Right forelimb (tissue), 1 donor: Measurements from ENCODE around the gene CADM2.
"Not testable (repeated sequence)": the region's sequence is repeated elsewhere in the genome, so short reads cannot be mapped to it uniquely, and the experiment has no call there.

ENCODE experiments used
- DNase-seq: peaks from one replicate; pipeline ENCODE4 v3.0.0-alpha.2; 2018

The CADM2 gene

GRCh38 chr3:85081191-85081906 is 122.6 kb downstream of the CADM2 start:
- DNase-seq, result no peak

GRCh38 chr3:85090495-85090894 is 131.7 kb downstream of the CADM2 start:
- no peak for DNase-seq

GRCh38 chr3:85100316-85100715 is 141.5 kb downstream of the CADM2 start:
- DNase-seq, result no peak

DNA sequence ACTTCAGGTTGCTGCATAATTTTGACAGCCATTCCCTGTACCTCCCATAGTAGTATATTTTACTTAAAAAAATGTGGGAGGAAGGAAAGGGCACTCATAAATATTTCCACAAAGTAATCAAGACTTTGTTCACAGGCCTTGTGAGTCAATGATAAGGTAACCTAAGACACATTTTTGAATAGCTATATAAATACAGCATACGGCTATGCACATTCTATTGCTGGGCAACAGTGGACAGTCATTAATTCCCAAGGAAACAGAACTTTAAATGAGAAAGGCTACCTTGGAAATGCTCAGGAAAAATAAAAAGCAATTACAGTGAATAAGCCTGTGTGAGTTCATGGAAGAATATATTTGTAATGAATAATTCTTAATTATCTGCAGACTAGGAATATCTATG is 144.0 kb downstream of the CADM2 start:
- DNase-seq, result no peak

DNA sequence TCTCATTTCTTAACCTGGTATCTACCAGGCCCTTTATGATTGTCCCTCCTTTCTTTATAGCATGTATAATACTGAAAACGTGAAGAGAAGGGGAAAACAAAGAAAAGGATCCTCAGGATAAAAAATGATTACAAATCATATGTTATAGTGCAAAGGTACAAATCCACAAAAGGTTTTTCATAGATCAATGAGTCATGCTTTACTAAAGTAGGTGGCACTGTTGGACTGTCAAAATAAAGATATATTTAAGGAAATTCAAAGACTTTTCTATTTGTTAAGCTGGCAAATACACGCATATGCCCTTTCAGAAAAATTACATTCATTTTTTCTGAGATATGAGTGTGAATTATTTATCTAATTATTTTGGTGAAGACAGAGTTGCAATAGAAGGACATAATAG is 151.6 kb downstream of the CADM2 start:
- no peak for DNase-seq

DNA sequence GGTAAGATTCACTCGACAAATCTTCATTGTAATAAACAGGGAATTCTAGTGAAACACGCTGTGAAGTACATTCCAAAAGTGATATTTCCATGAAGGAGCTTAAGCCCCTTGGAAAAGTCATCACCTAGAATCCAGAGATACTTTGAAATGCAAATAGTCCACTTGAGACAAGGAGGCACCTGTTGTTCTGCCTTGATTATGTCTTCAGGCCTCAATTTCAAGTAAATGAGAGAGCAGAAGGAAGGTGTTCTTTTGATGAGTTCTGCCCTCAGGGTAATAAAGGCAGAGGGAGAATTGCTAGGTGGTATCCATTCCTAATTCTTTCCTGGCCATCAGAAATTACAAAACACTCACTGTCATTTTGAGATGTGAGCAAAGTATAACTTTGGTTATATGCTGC is 162.1 kb downstream of the CADM2 start:
- DNase-seq, result no peak

- not testable (repeated sequence) for DNase-seq
These were observed 174.1 kb downstream of the CADM2 start for GRCh38 chr3:85132864-85133263.

- DNase-seq, result not testable (repeated sequence)
These were observed 175.1 kb downstream of the CADM2 start for GRCh38 chr3:85133691-85134420.

DNA sequence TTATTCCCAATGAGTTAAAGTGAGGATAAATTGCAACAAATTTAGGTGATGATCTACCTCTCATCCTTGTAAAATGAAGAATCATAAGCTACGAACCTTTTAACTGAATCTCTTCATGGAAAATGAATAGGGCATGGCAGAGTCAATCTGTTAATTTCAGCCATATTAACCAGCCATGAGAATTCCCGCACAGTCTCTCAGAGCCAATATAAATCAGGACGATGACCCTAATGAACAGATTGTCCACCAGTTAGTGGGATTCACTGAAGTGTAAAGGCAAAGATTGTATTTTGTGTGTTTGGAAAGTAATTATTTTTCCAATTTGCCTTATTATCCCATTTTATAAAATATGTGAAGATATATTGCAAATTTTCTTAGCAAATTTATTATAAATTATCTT is 183.8 kb downstream of the CADM2 start:
- DNase-seq, result no peak

DNA sequence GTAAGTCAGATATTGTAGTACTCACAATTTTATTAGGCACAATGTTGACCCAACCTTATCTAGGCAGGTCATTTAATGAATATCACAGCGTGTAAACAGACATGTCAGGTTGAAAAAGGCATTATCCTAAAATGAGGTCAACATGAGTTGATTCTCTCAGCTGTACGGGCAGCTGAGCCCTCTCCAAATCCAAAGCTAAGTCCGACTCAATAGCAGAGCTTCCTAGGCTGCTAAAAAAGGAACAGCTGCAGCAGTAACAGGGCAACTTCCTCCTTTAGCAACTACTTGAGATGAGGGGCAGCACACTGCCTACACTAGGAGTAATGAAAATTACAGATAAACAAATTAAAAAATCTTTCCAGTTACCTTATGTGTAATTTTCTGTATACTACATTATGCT is 189.2 kb downstream of the CADM2 start:
- no peak for DNase-seq

- no peak for DNase-seq
These were observed 192.8 kb downstream of the CADM2 start for GRCh38 chr3:85151555-85151954.

DNA sequence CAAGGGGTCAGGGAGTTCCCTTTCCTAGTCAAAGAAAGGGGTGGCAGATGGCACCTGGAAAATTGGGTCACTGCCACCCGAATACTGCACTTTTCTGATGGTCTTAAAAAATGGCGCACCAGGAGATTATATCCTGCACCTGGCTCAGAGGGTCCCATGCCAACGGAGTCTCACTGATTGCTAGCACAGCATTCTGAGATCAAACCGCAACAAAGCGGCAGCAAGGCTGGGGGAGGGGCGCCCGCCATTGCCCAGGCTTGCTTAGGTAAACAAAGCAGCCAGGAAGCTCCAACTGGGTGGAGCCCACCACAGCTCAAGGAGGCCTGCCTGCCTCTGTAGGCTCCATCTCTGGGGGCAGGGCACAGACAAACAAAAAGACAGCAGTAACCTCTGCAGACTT is 194.5 kb downstream of the CADM2 start:
- not testable (repeated sequence) for DNase-seq

GRCh38 chr3:85159376-85159775 is 200.6 kb downstream of the CADM2 start:
- no peak for DNase-seq

- no peak for DNase-seq
These were observed 202.8 kb downstream of the CADM2 start for GRCh38 chr3:85161544-85161943.

DNA sequence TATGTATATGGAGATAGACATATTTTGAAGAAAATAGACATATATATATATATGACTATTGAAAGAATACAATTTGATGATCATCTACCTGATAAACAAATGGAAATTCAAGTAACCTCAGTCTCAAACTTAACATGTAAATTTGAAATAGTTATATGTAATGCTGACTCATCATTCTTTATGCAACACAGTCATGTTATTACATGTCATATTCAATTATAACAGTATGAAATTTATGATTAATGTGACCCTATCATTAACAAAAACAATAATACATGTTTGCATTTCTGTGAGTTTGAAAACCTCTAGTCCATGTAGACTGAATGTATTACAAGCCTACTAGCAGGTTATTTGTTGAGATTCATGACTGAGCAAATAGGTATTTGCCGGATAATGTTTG is 204.1 kb downstream of the CADM2 start:
- DNase-seq, result no peak

- no peak for DNase-seq
These were observed 205.6 kb downstream of the CADM2 start for GRCh38 chr3:85164436-85164835.

- no peak for DNase-seq
These were observed 208.8 kb downstream of the CADM2 start for GRCh38 chr3:85167576-85167975.

- no peak for DNase-seq
These were observed 211.9 kb downstream of the CADM2 start for GRCh38 chr3:85170646-85171045.

GRCh38 chr3:85171976-85172375 is 213.2 kb downstream of the CADM2 start:
- DNase-seq, result no peak

- DNase-seq, result no peak
These were observed 218.0 kb downstream of the CADM2 start for GRCh38 chr3:85176799-85177198.

DNA sequence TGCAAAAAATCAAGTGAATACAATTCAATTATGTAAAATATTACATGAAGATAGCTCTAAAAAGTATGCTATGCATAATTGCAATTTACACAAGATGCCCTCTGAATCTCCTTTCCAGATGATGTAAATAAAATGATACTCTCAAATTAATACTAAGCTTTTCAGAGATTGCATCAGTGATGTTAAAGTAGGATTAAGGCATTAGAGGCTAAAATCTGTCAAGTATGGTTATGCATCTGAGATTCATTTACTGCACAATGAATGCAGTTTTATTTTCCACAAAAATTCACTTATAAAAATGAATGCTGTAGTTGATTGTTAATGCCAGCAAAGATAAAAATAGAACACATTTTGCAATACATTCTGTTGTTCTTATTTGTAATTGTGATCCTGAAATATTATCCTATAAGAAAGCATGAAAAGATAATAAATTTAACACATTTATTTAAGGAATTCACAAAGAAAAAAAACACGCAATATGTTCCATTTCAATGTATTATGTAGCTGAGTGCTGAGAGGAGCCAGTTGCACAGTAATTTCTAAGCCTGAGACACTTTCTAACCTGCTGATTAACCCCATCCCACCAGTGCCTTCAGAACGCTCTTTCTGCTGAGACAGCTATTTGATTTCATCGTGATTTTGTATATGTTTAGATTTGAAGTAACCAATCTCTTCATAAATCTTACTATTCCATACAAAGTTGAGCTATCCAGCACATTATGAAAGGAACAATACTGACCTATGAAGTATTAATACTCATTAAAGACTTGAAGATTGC is 224.4 kb downstream of the CADM2 start:
- DNase-seq, result no peak

- no peak for DNase-seq
These were observed 226.7 kb downstream of the CADM2 start for GRCh38 chr3:85185495-85185894.

- no peak for DNase-seq
These were observed 230.9 kb downstream of the CADM2 start for GRCh38 chr3:85189731-85190130.

GRCh38 chr3:85193565-85193964 is 234.8 kb downstream of the CADM2 start:
- DNase-seq, result no peak
